Measurements from ENCODE around the gene NRXN3.

The NRXN3 gene

DNA sequence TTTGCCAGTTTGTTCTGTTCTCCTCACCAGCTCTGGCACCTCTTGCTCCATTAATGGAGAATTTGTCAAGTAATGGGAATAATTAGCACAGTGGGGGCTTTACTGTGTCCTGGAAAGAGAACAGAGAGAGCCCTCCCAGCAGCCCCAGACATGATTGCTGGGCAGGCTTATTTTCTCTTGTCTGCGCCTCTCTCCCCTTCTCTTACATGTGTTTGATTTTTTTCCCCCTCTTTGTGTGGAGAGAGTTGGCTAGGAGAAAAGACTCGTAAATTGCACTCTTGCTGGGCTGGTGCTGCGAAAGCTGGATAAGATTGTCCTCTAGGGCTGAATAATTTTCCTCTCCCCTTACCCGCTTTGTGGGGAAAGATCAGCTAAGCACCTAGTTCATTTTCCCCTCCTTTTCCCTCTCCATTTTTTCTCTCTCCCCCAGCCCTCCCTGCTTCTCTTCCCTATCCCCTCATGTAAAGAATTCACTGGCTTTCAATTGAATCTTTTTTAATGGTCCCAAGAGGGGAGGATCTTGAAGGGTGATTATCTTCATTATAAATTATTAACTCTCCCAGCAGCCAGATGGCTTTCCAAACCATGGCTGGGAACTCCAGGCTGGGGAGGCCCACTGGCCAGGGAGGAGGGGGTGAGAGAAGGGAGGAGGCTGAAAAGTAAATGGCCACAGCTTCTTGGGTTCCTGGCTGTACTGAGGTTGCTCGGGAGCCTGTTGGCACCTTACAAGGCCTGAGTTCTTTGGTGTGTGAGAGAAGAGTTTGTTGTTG lies 62.2 kb downstream of the NRXN3 start:
- no peak for TF ChIP-seq ZNF384 (IDR thresholded peaks at IDR 0.05)
- TF ChIP-seq BHLHE40 (IDR thresholded peaks at IDR 0.05; ENCODE audit: borderline replicate concordance), result no peak
- TF ChIP-seq HDGF (IDR thresholded peaks at IDR 0.05; ENCODE audit: borderline replicate concordance), result no peak
- TF ChIP-seq SUZ12 (IDR thresholded peaks at IDR 0.05), result no peak
- no peak for TF ChIP-seq ARNT (IDR thresholded peaks at IDR 0.05)
- no peak for TF ChIP-seq NFRKB (IDR thresholded peaks at IDR 0.05)
- TF ChIP-seq SP1 (IDR thresholded peaks at IDR 0.05), result no peak
- no peak for TF ChIP-seq CTBP1 (IDR thresholded peaks at IDR 0.05; ENCODE audit: borderline replicate concordance)
- TF ChIP-seq, protein P1, sequence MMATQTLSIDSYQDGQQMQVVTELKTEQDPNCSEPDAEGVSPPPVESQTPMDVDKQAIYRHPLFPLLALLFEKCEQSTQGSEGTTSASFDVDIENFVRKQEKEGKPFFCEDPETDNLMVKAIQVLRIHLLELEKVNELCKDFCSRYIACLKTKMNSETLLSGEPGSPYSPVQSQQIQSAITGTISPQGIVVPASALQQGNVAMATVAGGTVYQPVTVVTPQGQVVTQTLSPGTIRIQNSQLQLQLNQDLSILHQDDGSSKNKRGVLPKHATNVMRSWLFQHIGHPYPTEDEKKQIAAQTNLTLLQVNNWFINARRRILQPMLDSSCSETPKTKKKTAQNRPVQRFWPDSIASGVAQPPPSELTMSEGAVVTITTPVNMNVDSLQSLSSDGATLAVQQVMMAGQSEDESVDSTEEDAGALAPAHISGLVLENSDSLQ (IDR thresholded peaks at IDR 0.05), result no peak
- no peak for TF ChIP-seq FOXA1 (IDR thresholded peaks at IDR 0.05)
- no peak for TF ChIP-seq FOXK2 (IDR thresholded peaks at IDR 0.05)
- POLR2A ChIA-PET, result no interaction called here
- CTCF ChIA-PET, result no interaction called here
- no peak for DNase-seq (ENCODE audit: extremely low spot score)

DNA sequence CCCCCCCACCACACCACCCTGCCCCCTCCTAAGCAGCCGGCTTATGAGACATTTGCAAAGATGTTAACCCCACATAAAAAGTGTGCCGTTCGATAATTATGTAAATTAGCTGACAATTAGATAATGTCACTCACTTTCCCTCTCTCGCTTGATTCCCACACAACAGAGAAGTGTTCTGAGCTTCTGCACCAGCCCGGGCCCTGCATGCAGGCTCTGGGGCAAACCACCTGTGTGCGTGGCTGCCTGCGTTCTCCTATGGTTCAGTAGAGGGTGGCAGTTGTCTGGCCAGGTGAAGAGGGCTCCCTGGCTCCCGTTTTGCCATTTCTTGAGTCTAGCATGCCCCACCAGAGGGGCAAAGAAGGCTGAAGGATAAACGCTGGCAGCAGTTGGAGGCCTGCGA lies 68.0 kb downstream of the NRXN3 start:
- ChIA-PET CTCF (no interaction called here), POLR2A (no interaction called here)
- no peak for TF ChIP-seq LEF1 (IDR thresholded peaks at IDR 0.05; ENCODE audit: borderline replicate concordance)
- no peak for TF ChIP-seq FOXK2 (IDR thresholded peaks at IDR 0.05)
- no peak for TF ChIP-seq CTBP1 (IDR thresholded peaks at IDR 0.05; ENCODE audit: borderline replicate concordance)
- TF ChIP-seq ELF4 (IDR thresholded peaks at IDR 0.05), result no peak
- no peak for TF ChIP-seq SP1 (IDR thresholded peaks at IDR 0.05)
- TF ChIP-seq ZNF384 (IDR thresholded peaks at IDR 0.05), result no peak
- no peak for TF ChIP-seq HDGF (IDR thresholded peaks at IDR 0.05; ENCODE audit: borderline replicate concordance)
- no peak for TF ChIP-seq NFRKB (IDR thresholded peaks at IDR 0.05)
- TF ChIP-seq, protein P1 (IDR thresholded peaks at IDR 0.05), result no peak
- no peak for DNase-seq (ENCODE audit: extremely low spot score)

DNA sequence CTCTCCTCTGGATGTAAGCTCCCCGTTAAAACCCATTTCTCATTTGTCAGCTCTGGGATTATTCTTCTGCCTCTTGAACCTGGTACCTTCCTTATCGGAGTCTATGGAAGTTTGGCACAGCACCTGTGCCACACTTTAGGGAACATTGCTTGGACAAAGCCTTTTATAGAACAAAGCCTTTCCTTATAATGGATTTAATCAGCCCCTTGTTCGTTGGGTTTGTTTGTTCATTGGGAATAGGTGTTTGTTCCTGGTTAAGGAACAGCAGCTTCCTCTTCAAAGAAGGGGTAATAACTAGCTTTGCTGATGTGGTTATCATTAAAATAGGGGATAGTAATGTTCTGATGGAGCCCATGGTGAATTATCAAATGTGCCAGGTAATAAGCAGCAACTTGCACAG lies 70.4 kb downstream of the NRXN3 start:
- TF ChIP-seq FOXA1 (IDR thresholded peaks at IDR 0.05), result no peak
- no peak for TF ChIP-seq TARDBP (IDR thresholded peaks at IDR 0.05)
- no peak for TF ChIP-seq SUZ12 (IDR thresholded peaks at IDR 0.05)
- TF ChIP-seq FOXK2 (IDR thresholded peaks at IDR 0.05), result no peak
- no peak for TF ChIP-seq SP1 (IDR thresholded peaks at IDR 0.05)
- TF ChIP-seq BHLHE40 (IDR thresholded peaks at IDR 0.05; ENCODE audit: borderline replicate concordance), result no peak
- no peak for TF ChIP-seq HDGF (IDR thresholded peaks at IDR 0.05; ENCODE audit: borderline replicate concordance)
- TF ChIP-seq NFRKB (IDR thresholded peaks at IDR 0.05), result no peak
- no peak for TF ChIP-seq ARNT (IDR thresholded peaks at IDR 0.05)
- TF ChIP-seq CTBP1 (IDR thresholded peaks at IDR 0.05; ENCODE audit: borderline replicate concordance), result no peak
- TF ChIP-seq FOXM1 (IDR thresholded peaks at IDR 0.05; ENCODE audit: borderline replicate concordance), result no peak
- TF ChIP-seq LEF1 (IDR thresholded peaks at IDR 0.05; ENCODE audit: borderline replicate concordance), result no peak
- no peak for TF ChIP-seq ZNF384 (IDR thresholded peaks at IDR 0.05)
- TF ChIP-seq L3MBTL2 (conservative IDR thresholded peaks at IDR 0.05), result no peak
- TF ChIP-seq, protein P1 (IDR thresholded peaks at IDR 0.05), result no peak
- TF ChIP-seq ELF4 (IDR thresholded peaks at IDR 0.05), result no peak
- no peak for DNase-seq (ENCODE audit: extremely low spot score)
- POLR2A ChIA-PET, result no interaction called here
- CTCF ChIA-PET, result interaction anchor here (0.6 kb wide), 1 partner anchor 17 kb away, joined by 3 read pairs; no protein-coding TSS in a partner anchor

DNA sequence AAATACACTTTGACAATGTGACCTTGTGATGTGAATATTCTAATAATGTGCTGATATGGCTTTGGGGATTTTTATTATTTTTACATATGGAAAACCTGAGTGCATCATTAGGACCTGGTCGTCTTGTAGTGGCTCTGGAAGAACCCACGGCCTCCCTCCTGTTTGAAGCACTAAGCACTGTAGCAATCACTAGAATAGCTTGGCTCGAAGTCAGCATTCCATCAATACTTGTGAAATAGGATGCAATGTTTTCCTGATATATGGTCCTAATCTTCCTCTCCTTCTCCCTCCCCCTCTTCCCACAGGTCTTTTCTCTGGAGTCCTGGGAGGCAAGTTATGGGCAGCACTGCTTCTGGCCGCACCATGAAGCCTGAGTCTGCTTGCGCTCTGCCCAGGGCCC lies 71.9 kb downstream of the NRXN3 start:
- TF ChIP-seq FOXK2 (IDR thresholded peaks at IDR 0.05) (no peak), SP1 (IDR thresholded peaks at IDR 0.05) (no peak), CTBP1 (IDR thresholded peaks at IDR 0.05; ENCODE audit: borderline replicate concordance) (no peak), ELF4 (IDR thresholded peaks at IDR 0.05) (no peak), ARNT (IDR thresholded peaks at IDR 0.05) (no peak), TARDBP (IDR thresholded peaks at IDR 0.05) (no peak), SUZ12 (IDR thresholded peaks at IDR 0.05) (no peak), NFRKB (IDR thresholded peaks at IDR 0.05) (no peak), HDGF (IDR thresholded peaks at IDR 0.05; ENCODE audit: borderline replicate concordance) (no peak), BHLHE40 (IDR thresholded peaks at IDR 0.05; ENCODE audit: borderline replicate concordance) (no peak), FOXM1 (IDR thresholded peaks at IDR 0.05; ENCODE audit: borderline replicate concordance) (no peak), LEF1 (IDR thresholded peaks at IDR 0.05; ENCODE audit: borderline replicate concordance) (no peak), L3MBTL2 (conservative IDR thresholded peaks at IDR 0.05) (no peak)
- TF ChIP-seq, protein P1 (IDR thresholded peaks at IDR 0.05), result no peak
- CTCF ChIA-PET, result interaction anchor here (0.6 kb wide), 1 partner anchor 7 kb away, joined by 3 read pairs; no protein-coding TSS in a partner anchor
- POLR2A ChIA-PET, result no interaction called here
- no peak for DNase-seq (ENCODE audit: extremely low spot score)

DNA sequence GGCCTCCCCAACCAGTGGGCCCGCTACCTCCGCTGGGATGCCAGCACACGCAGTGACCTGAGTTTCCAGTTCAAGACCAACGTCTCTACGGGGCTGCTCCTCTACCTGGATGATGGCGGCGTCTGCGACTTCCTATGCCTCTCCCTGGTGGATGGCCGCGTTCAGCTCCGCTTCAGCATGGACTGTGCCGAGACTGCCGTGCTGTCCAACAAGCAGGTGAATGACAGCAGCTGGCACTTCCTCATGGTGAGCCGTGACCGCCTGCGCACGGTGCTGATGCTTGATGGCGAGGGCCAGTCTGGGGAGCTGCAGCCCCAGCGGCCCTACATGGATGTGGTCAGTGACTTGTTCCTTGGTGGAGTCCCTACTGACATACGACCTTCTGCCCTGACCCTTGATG lies 73.0 kb downstream of the NRXN3 start:
- ChIA-PET POLR2A (no interaction called here), CTCF (no interaction called here)
- DNase-seq (ENCODE audit: extremely low spot score), result no peak
- TF ChIP-seq ARNT (IDR thresholded peaks at IDR 0.05) (no peak), FOXK2 (IDR thresholded peaks at IDR 0.05) (no peak), SP1 (IDR thresholded peaks at IDR 0.05) (no peak), ZNF384 (IDR thresholded peaks at IDR 0.05) (no peak), ELF4 (IDR thresholded peaks at IDR 0.05) (no peak), FOXM1 (IDR thresholded peaks at IDR 0.05; ENCODE audit: borderline replicate concordance) (no peak), CTBP1 (IDR thresholded peaks at IDR 0.05; ENCODE audit: borderline replicate concordance) (no peak), NFRKB (IDR thresholded peaks at IDR 0.05) (no peak), BHLHE40 (IDR thresholded peaks at IDR 0.05; ENCODE audit: borderline replicate concordance) (no peak), LEF1 (IDR thresholded peaks at IDR 0.05; ENCODE audit: borderline replicate concordance) (no peak), SUZ12 (IDR thresholded peaks at IDR 0.05) (no peak), HDGF (IDR thresholded peaks at IDR 0.05; ENCODE audit: borderline replicate concordance) (no peak), FOXA1 (IDR thresholded peaks at IDR 0.05) (no peak), L3MBTL2 (conservative IDR thresholded peaks at IDR 0.05) (no peak), TARDBP (IDR thresholded peaks at IDR 0.05) (no peak)
- TF ChIP-seq, protein P1 (IDR thresholded peaks at IDR 0.05), result no peak

All from HEK293T (cell line).